GM21526 (cell line): ENCODE results near the gene PDZRN3.

Source experiments
- ATAC-seq: cut with Tn5 transposase; IDR thresholded peaks from one replicate; pipeline ENCODE4 v1.9.1; 2021; ENCODE audit warnings: moderate library complexity; ENCODE audit not compliant: unreplicated experiment, low FRiP score

The PDZRN3 gene

GRCh38 chr3:73401059-73401458 lies 223.7 kb downstream of the PDZRN3 start:
- no peak for ATAC-seq

- no peak for ATAC-seq
These were observed 225.0 kb downstream of the PDZRN3 start for GRCh38 chr3:73399666-73400253.

DNA sequence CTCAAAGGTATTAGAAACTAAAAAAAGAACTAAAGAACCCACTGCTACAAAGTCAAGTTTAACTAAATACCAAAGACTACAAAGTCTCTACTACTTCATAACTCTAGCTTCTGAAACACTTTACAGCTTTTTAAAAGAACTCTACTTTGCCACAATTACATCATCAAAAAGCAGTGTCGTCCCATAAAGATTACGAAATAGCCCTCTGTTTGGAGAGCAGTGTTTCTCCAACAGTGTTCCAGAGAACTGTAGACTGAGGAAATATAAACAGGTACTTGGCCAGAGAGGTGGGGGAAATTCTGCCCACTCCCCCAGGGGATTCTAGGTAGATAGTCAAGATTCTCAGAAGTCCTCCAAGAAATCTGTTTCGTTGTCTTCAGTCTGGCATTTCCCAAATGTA lies 225.6 kb downstream of the PDZRN3 start:
- ATAC-seq: no peak

DNA sequence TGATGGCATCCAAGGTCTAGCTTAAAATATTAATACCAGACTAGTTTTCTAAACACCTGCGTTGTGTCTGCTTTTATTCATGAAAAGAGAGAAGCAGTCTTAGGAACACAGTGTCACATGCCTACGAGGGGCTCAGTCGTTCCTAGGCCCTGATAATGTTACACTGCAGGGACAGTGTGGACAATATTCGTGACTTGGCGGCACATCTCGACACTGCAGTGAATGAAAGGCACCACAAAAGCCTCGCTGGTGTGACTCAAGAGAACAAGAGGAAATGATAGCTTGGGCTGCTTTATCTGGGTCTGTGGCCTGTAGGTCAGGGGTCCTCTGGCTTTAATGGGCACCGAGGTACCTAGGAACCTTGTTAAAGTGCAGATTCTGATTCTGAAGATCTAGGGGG lies 226.7 kb downstream of the PDZRN3 start:
- no peak for ATAC-seq

DNA sequence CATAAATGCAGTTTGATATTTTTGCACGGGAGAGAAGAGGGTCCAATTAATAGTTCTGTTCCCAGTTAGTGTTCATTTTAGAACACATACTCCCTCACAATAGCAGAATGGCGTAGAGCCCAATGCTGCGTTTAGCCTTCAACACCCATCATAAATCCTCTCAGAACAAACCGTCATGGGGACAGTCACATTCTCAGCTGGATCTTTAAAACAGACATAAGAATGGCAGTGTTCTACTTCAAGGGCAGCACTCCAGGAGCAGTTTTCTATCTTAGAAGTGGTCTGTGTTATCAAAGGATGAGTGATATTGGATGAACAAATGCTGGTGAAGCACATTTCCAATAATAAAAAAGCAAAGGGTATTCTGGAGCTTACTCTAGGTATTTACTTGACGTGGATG lies 230.5 kb downstream of the PDZRN3 start:
- no peak for ATAC-seq

- no peak for ATAC-seq
These were observed 231.7 kb downstream of the PDZRN3 start for GRCh38 chr3:73393005-73393404.

- no peak for ATAC-seq
These were observed 232.8 kb downstream of the PDZRN3 start for GRCh38 chr3:73391984-73392383.

GRCh38 chr3:73389928-73390327 lies 234.8 kb downstream of the PDZRN3 start:
- ATAC-seq: no peak

- no peak for ATAC-seq
These were observed 235.5 kb downstream of the PDZRN3 start for GRCh38 chr3:73389117-73389813.

GRCh38 chr3:73385568-73385967 lies 239.2 kb downstream of the PDZRN3 start:
- no peak for ATAC-seq

- ATAC-seq: no peak
These were observed 240.4 kb downstream of the PDZRN3 start for GRCh38 chr3:73384091-73384906.

DNA sequence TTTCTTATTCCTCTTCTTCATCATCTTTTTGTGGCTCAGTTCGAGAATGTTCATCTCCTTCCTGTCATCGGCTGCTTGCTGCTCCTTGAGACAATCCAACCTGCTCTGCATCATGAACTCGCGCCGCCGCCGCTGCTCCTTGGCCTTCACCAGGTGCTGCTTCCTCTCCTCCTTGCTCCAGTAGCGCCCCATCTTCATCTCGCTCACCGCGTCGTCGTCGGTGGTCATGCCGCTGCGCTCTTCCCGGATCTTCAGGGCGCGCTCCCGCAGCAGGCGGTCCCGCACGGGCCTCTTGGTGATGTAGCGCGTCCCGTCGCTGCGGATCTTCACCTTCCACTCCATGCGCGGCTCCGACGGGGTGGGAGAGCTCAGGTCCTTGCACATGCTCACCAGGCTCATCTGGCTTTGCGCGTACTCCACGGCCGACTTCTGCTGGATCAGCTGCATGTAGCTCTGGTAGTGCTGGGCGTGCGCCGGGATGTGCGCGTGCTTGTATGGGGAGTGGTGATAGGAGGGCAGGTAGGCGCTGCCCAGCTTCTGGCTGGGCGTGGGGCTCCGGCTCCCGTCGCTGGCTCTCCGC lies 241.2 kb downstream of the PDZRN3 start:
- no peak for ATAC-seq

- ATAC-seq: no peak
These were observed 243.2 kb downstream of the PDZRN3 start for GRCh38 chr3:73381551-73381950.

- no peak for ATAC-seq
These were observed 243.8 kb downstream of the PDZRN3 start for GRCh38 chr3:73380735-73381532.

DNA sequence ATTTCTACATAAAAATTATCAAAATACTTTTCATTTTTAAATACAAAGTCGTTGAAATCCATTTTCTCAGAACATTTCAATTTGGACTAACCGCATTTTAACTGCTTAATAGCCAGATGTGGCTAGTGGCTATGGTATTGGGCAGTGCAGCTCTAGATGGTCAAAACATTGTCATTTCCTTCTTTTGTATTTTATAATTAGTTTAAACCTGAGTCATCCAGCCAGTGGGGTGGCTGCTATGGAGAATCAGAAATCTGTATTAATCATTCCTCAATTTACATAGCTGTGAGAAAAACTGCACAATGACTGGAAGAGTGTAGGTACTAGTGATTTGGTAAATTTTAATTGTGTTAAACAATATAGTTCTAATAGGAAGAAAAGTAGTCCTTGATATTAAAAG lies 245.3 kb downstream of the PDZRN3 start:
- ATAC-seq: no peak

DNA sequence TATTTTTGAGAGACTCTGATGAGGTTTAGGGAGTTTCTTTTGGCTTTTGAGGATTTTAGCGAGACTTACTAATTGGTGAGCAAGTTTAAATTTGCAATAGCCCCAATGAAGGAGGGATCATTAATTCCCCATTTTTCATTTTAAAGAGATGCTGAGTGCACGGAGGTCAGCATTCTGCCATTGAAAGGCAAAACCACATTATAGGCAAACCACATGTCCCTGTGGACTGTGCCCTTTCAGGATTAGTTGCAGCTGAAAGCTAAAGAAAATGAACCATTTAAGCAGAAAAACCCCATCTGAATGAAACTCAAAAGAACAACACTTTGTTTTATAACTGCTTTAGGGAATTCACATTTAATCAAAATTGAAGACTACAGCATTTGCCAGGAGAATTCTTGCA lies 246.5 kb downstream of the PDZRN3 start:
- ATAC-seq: no peak

- ATAC-seq: no peak
These were observed 258.9 kb downstream of the PDZRN3 start for GRCh38 chr3:73365756-73366397.

- ATAC-seq: no peak
These were observed 260.2 kb downstream of the PDZRN3 start for GRCh38 chr3:73364517-73364916.

- ATAC-seq: no peak
These were observed 261.6 kb downstream of the PDZRN3 start for GRCh38 chr3:73363093-73363492.

DNA sequence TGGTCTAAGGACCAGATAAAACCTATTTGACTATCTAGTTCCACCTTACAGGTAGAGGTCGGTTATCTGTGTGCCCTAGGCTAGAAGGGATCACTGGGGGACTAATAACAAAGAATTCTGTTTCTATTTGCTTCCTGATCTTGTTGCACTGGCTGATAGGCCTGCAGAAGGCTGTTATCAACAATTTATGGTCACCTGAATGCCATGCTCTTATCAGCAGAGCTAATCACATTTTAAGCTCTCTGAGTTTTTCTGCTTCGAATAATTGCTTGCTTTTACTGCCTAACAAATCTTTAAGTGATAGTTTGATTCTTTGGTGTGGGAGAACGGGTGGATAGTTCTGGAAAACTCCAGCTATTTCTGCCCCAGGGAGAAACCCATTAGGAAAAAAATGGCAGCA lies 263.1 kb downstream of the PDZRN3 start:
- ATAC-seq: no peak
